ENCODE data around the gene ARFGAP1.

Gene ARFGAP1

GRCh38 chr20:63328026-63328700 is 55.5 kb downstream of the ARFGAP1 start:
- H3K4me3 ChIP-seq (replicated peaks; ENCODE audit: low read depth, low read length): no peak overlapping the region
- DNase-seq (ENCODE audit: low read depth): no peak
- TF ChIP-seq CTCF (IDR thresholded peaks at IDR 0.05; ENCODE audit: low read length, missing control alignments): no peak

- no peak for DNase-seq (ENCODE audit: low read depth)
- H3K4me3 ChIP-seq (replicated peaks; ENCODE audit: low read depth, low read length): no peak overlapping the region
- TF ChIP-seq CTCF (IDR thresholded peaks at IDR 0.05; ENCODE audit: low read length, missing control alignments): no peak
Observed at GRCh38 chr20:63328718-63329275, 56.2 kb downstream of the ARFGAP1 start.

GRCh38 chr20:63329331-63330083 is 56.9 kb downstream of the ARFGAP1 start:
- no peak for TF ChIP-seq CTCF (IDR thresholded peaks at IDR 0.05; ENCODE audit: low read length, missing control alignments)
- no peak for DNase-seq (ENCODE audit: low read depth)
- H3K4me3 ChIP-seq (replicated peaks; ENCODE audit: low read depth, low read length): no peak overlapping the region

GRCh38 chr20:63330084-63330760 is 57.6 kb downstream of the ARFGAP1 start:
- DNase-seq (ENCODE audit: low read depth): no peak
- TF ChIP-seq CTCF (IDR thresholded peaks at IDR 0.05; ENCODE audit: low read length, missing control alignments): no peak
- H3K4me3 ChIP-seq (replicated peaks; ENCODE audit: low read depth, low read length): no peak overlapping the region

GRCh38 chr20:63330940-63331339 is 58.3 kb downstream of the ARFGAP1 start:
- TF ChIP-seq CTCF (IDR thresholded peaks at IDR 0.05; ENCODE audit: low read length, missing control alignments): no peak
- DNase-seq (ENCODE audit: low read depth): no peak
- H3K4me3 ChIP-seq (replicated peaks; ENCODE audit: low read depth, low read length): no peak overlapping the region

GRCh38 chr20:63331741-63332400 is 59.3 kb downstream of the ARFGAP1 start:
- no peak for DNase-seq (ENCODE audit: low read depth)
- no peak overlapping the region for H3K4me3 ChIP-seq (replicated peaks; ENCODE audit: low read depth, low read length)
- TF ChIP-seq CTCF (IDR thresholded peaks at IDR 0.05; ENCODE audit: low read length, missing control alignments): no peak
